GM12878 (cell line): ENCODE data around the gene ADAM23.

ENCODE experiments used
- ATF2 ChIP-seq: IDR thresholded peaks from 2 replicates; pipeline ENCODE4 v1.6.1; 2012; ENCODE audit warnings: low read length, inconsistent platforms
- BCL11A ChIP-seq: IDR thresholded peaks from 2 replicates; pipeline ENCODE4 v1.6.1; 2011; ENCODE audit warnings: low read depth, low read length
- CTCF ChIP-seq, 3 experiments: IDR thresholded peaks in 2 of 3; conservative IDR thresholded peaks in 1 of 3; 2 replicates each; pipeline ENCODE4 v1.5.1; 2011; ENCODE audit warnings: low read depth in 3 of 3, low read length in 3 of 3, mild to moderate bottlenecking in 3 of 3, control low read depth in 2 of 3, moderate library complexity in 2 of 3, inconsistent platforms in 1 of 3, mixed read lengths in 1 of 3; ENCODE audit not compliant: control insufficient read depth in 2 of 3, insufficient read depth in 1 of 3; ENCODE audit errors: extremely low read depth in 1 of 3
- EP300 ChIP-seq, 2 experiments: fragments of 150-350 bp in 1 of 2; IDR thresholded peaks; 2 replicates each; pipeline ENCODE4 v1.6.1; 2011 to 2012; ENCODE audit warnings: low read depth in 2 of 2, low read length in 2 of 2, borderline replicate concordance in 1 of 2, improper control_type of control experiment in 1 of 2, inconsistent platforms in 1 of 2; ENCODE audit not compliant: control insufficient read depth in 1 of 2
- NFIC ChIP-seq: IDR thresholded peaks from 2 replicates; pipeline ENCODE4 v1.6.1; 2012; ENCODE audit warnings: low read depth, mild to moderate bottlenecking, inconsistent platforms, low read length, moderate library complexity
- PKNOX1 ChIP-seq: fragments of 450-650 bp; IDR thresholded peaks from 2 replicates; pipeline ENCODE4 v1.6.1; 2016; ENCODE audit warnings: mild to moderate bottlenecking
- POLR2A ChIP-seq: IDR thresholded peaks from 2 replicates; pipeline ENCODE4 v1.6.1; 2011; ENCODE audit warnings: low read depth, mild to moderate bottlenecking, low read length
- POLR2AphosphoS5 ChIP-seq: IDR thresholded peaks from 2 replicates; pipeline ENCODE4 v1.6.1; 2011; ENCODE audit warnings: mild to moderate bottlenecking, low read length, inconsistent platforms
- SP1 ChIP-seq: IDR thresholded peaks from one replicate; pipeline ENCODE4 v1.6.1; 2011; ENCODE audit warnings: low read depth, low read length
- ZBTB40 ChIP-seq: fragments of 450-650 bp; IDR thresholded peaks from 2 replicates; pipeline ENCODE4 v1.6.1; 2016; ENCODE audit warnings: mild to moderate bottlenecking, moderate library complexity, borderline replicate concordance

GRCh38 chr2:206432193-206433082, 10.9 kb upstream of the ADAM23 start:
- TF ChIP-seq CTCF (IDR thresholded peaks at IDR 0.05 in 2 of 3, conservative IDR thresholded peaks at IDR 0.05 in 1 of 3; ENCODE audit: control insufficient read depth in 2 of 3, extremely low read depth in 1 of 3, insufficient read depth in 1 of 3, low read depth in 3 of 3, low read length in 3 of 3) (no peak), NFIC (no peak), SP1 (no peak), POLR2A (no peak), EP300 (IDR thresholded peaks at IDR 0.05; ENCODE audit: borderline replicate concordance in 1 of 2, control insufficient read depth in 1 of 2, low read depth in 2 of 2, low read length in 2 of 2) (no peak), PKNOX1 (no peak), ZBTB40 (no peak), ATF2 (no peak), POLR2AphosphoS5 (no peak), BCL11A (no peak)
